Measurements from ENCODE around the gene NMT1.

Gene NMT1

GRCh38 chr17:45086391-45086790 lies 25.3 kb downstream of the NMT1 start:
- DNase-seq, result no peak

GRCh38 chr17:45086865-45087503 lies 25.9 kb downstream of the NMT1 start:
- DNase-seq, result no peak

- no peak for DNase-seq
These were observed 26.4 kb downstream of the NMT1 start for GRCh38 chr17:45087504-45087975.

- DNase-seq, result no peak
These were observed 26.9 kb downstream of the NMT1 start for GRCh38 chr17:45087978-45088377.

- no peak for DNase-seq
These were observed 27.6 kb downstream of the NMT1 start for GRCh38 chr17:45088741-45089140.

- no peak for DNase-seq
These were observed 29.6 kb downstream of the NMT1 start for GRCh38 chr17:45090711-45091110.

GRCh38 chr17:45091778-45092425 lies 30.8 kb downstream of the NMT1 start:
- DNase-seq, result no peak

GRCh38 chr17:45092911-45093430 lies 31.9 kb downstream of the NMT1 start:
- DNase-seq, result no peak

- no peak for DNase-seq
These were observed 32.5 kb downstream of the NMT1 start for GRCh38 chr17:45093444-45094110.

GRCh38 chr17:45096141-45096540 lies 35.0 kb downstream of the NMT1 start:
- no peak for DNase-seq

GRCh38 chr17:45096926-45097325 lies 35.8 kb downstream of the NMT1 start:
- no peak for DNase-seq

GRCh38 chr17:45098081-45098868 lies 37.2 kb downstream of the NMT1 start:
- DNase-seq, result no peak

- DNase-seq, result no peak
These were observed 37.9 kb downstream of the NMT1 start for GRCh38 chr17:45098869-45099616.

GRCh38 chr17:45101546-45101882 lies 40.4 kb downstream of the NMT1 start:
- DNase-seq, result no peak

- DNase-seq, result no peak
These were observed 41.0 kb downstream of the NMT1 start for GRCh38 chr17:45101883-45102811.

GRCh38 chr17:45102856-45103255 lies 41.7 kb downstream of the NMT1 start:
- no peak for DNase-seq

- no peak for DNase-seq
These were observed 42.2 kb downstream of the NMT1 start for GRCh38 chr17:45103269-45103795.

GRCh38 chr17:45104029-45104428 lies 42.9 kb downstream of the NMT1 start:
- no peak for DNase-seq

- DNase-seq, result no peak
These were observed 43.4 kb downstream of the NMT1 start for GRCh38 chr17:45104497-45104896.

GRCh38 chr17:45104907-45105624 lies 43.9 kb downstream of the NMT1 start:
- DNase-seq, result no peak
